ENCODE measurements around the gene SPA17.

The SPA17 gene

GRCh38 chr11:124676386-124676785 lies 2.7 kb downstream of the SPA17 start:
- no peak overlapping the region for H3K4me3 Mint-ChIP-seq
- peaks cover 10 to 16% of the 10 kb centered on the region in 2 donors for H3K4me1 Mint-ChIP-seq
- no peaks in the 10 kb centered on the region for H3K9me3 Mint-ChIP-seq
- H3K27me3 Mint-ChIP-seq: no peaks in the 10 kb centered on the region
- ATAC-seq (replicated peaks): no peak
- H3K36me3 Mint-ChIP-seq: no peaks in the 10 kb centered on the region
- no peak for DNase-seq
- no peak overlapping the region for H3K27ac Mint-ChIP-seq

- H3K9me3 Mint-ChIP-seq: peaks cover 4% of the 10 kb centered on the region in 2 donors
- H3K27ac Mint-ChIP-seq: no peak overlapping the region
- no peak for ATAC-seq (replicated peaks)
- no peak overlapping the region for H3K4me3 Mint-ChIP-seq
- DNase-seq: no peak
- no peaks in the 10 kb centered on the region for H3K27me3 Mint-ChIP-seq
- peaks cover 3 to 5% of the 10 kb centered on the region in 2 donors for H3K4me1 Mint-ChIP-seq
- peaks cover 2 to 7% of the 10 kb centered on the region in 2 donors for H3K36me3 Mint-ChIP-seq
These were observed 4.7 kb downstream of the SPA17 start for GRCh38 chr11:124678416-124678815.

DNA sequence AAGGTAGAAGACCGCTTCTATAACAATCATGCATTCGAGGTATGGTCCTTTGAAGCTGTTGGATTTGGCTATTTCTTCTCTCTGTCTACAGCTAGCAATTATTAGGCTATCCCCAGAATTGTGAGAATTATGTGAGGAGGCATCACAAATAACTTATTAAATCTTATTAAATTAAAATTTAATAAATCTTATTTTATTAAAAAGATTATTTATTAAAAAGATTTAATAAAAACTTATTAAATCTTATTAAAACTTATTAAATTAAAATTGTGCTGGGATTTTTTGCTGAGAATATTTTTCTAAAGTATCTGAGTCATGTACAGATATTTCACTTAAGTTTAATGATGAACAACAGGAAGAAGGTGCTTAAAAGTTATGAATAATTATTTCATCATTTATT lies 7.7 kb downstream of the SPA17 start:
- Mint-ChIP-seq H3K27ac (no peak overlapping the region), H3K9me3 (peaks cover 8 to 16% of the 10 kb centered on the region in 2 donors), H3K4me3 (no peak overlapping the region), H3K4me1 (no peaks in the 10 kb centered on the region), H3K36me3 (peaks cover 7 to 12% of the 10 kb centered on the region in 2 donors), H3K27me3 (no peaks in the 10 kb centered on the region)
- ATAC-seq (replicated peaks): no peak
- DNase-seq: no peak

GRCh38 chr11:124682443-124682842 lies 8.7 kb downstream of the SPA17 start:
- H3K27ac Mint-ChIP-seq: no peak overlapping the region
- no peaks in the 10 kb centered on the region for H3K4me1 Mint-ChIP-seq
- no peaks in the 10 kb centered on the region for H3K27me3 Mint-ChIP-seq
- H3K36me3 Mint-ChIP-seq: peaks cover 10 to 21% of the 10 kb centered on the region in 2 donors
- H3K4me3 Mint-ChIP-seq: no peak overlapping the region
- peaks cover 16 to 26% of the 10 kb centered on the region in 2 donors for H3K9me3 Mint-ChIP-seq
- DNase-seq (no peak), ATAC-seq (replicated peaks) (no peak)

DNA sequence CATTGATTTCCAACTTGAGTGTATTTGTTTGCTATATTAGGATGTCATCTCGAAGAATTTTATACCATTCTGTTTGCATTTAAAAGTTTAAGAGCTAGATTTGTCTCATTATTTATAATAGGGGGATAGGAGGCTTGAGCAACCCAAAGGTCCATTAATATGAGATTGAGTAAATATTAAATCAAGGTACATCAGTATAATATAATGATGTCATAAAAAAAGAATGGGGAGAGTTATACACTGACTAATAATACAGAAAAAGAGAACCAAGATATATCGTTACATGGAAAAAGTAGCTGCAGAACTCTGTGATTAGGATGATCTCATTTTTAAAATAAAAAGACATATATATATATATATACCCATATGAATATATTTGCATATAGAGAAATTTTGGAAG lies 19.4 kb downstream of the SPA17 start:
- H3K27me3 Mint-ChIP-seq: no peaks in the 10 kb centered on the region
- DNase-seq (no peak), ATAC-seq (replicated peaks) (no peak)
- no peak overlapping the region for H3K4me3 Mint-ChIP-seq
- no peak overlapping the region for H3K27ac Mint-ChIP-seq
- H3K4me1 Mint-ChIP-seq: no peaks in the 10 kb centered on the region
- no peaks in the 10 kb centered on the region for H3K36me3 Mint-ChIP-seq
- H3K9me3 Mint-ChIP-seq: no peaks in the 10 kb centered on the region

DNA sequence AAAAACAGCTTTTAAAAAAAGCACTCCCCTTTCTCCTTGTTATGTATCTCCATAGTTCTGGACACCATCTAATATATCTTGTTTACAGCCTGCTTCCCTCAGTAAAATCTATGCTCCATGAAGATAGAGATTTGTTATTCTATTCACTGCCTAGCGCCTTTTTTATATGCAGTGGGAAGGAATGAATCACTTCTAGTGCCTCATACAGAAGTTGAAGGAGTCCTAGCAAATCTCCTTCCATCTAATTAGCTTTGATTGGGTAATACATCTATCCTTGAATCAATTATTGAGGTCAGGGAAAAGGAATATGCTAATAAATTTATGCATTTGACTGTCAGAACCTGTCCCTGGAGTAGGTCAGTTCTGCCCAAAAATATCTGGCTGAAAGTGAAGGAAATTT lies 25.8 kb downstream of the SPA17 start:
- Mint-ChIP-seq H3K4me1 (no peaks in the 10 kb centered on the region), H3K27ac (no peak overlapping the region), H3K4me3 (no peak overlapping the region), H3K27me3 (peaks cover 0 to 7% of the 10 kb centered on the region in 2 donors), H3K36me3 (peaks cover 7 to 9% of the 10 kb centered on the region in 2 donors), H3K9me3 (peaks cover 7 to 10% of the 10 kb centered on the region in 2 donors)
- ATAC-seq (replicated peaks) (no peak), DNase-seq (no peak)

DNA sequence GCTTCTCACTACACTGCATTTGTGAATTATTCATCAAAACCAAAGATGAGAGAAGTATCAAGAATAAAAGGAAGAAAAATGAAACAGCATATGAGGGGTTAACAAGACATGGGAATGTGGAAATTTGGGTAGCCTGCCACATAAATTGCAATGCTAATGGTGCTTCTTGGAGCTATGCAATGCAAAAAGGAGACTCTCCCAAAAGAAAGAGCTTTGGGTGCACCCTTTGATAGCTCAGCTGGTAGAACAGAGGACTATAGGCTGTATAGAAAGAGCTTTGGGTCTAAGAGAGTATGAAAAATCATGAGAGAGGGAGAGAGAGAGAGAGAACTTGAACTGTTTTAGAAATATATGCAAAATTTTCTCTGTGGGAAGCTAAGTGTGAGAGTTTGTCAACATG lies 26.3 kb downstream of the SPA17 start:
- Mint-ChIP-seq H3K4me1 (no peaks in the 10 kb centered on the region), H3K27ac (no peak overlapping the region), H3K4me3 (no peak overlapping the region), H3K27me3 (peaks cover 0 to 7% of the 10 kb centered on the region in 2 donors), H3K9me3 (peaks cover 7 to 10% of the 10 kb centered on the region in 2 donors), H3K36me3 (peaks cover 7 to 9% of the 10 kb centered on the region in 2 donors)
- no peak for DNase-seq
- no peak for ATAC-seq (replicated peaks)

- Mint-ChIP-seq H3K4me3 (no peak overlapping the region), H3K9me3 (peaks cover 4 to 10% of the 10 kb centered on the region in 2 donors), H3K27me3 (peaks cover 0 to 4% of the 10 kb centered on the region in 2 donors), H3K27ac (no peak overlapping the region), H3K4me1 (no peaks in the 10 kb centered on the region), H3K36me3 (peaks cover 4 to 14% of the 10 kb centered on the region in 2 donors)
- no peak for DNase-seq
- ATAC-seq (replicated peaks): no peak
These were observed 34.1 kb downstream of the SPA17 start for GRCh38 chr11:124707829-124708228.

GRCh38 chr11:124712392-124712791 lies 38.7 kb downstream of the SPA17 start:
- Mint-ChIP-seq H3K9me3 (peaks cover 4 to 6% of the 10 kb centered on the region in 2 donors), H3K4me3 (no peak overlapping the region), H3K27me3 (peaks cover 18 to 24% of the 10 kb centered on the region in 2 donors), H3K27ac (no peak overlapping the region), H3K4me1 (peaks cover under 1% of the 10 kb centered on the region in 2 donors), H3K36me3 (peaks cover 4 to 9% of the 10 kb centered on the region in 2 donors)
- ATAC-seq (replicated peaks): no peak
- no peak for DNase-seq

DNA sequence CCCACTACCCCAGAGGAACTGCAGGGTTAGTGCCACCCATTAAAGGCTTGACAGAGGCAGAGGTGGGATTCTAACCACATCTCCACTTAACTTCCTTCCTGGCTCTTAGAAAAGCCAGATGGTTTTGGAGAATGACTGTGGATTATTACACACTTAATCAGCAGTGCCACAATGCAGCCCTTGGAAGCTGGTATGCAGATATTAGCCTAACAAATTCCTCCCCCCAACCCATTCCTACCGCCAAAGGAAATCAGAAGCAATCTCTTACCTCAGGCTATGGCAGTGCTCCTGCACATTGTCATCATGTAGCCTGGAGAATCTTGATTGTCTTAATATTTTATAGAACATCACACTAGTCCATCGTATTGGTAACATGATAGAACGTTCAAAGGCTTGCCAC lies 42.9 kb downstream of the SPA17 start:
- Mint-ChIP-seq H3K4me3 (no peak overlapping the region), H3K9me3 (peaks cover 0 to 1% of the 10 kb centered on the region in 2 donors), H3K27ac (no peak overlapping the region), H3K4me1 (peaks cover 13 to 24% of the 10 kb centered on the region in 2 donors), H3K36me3 (no peaks in the 10 kb centered on the region), H3K27me3 (peaks cover 45 to 58% of the 10 kb centered on the region in 2 donors)
- ATAC-seq (replicated peaks) (no peak), DNase-seq (no peak)

- peaks cover 21 to 31% of the 10 kb centered on the region in 2 donors for H3K4me1 Mint-ChIP-seq
- no peaks in the 10 kb centered on the region for H3K36me3 Mint-ChIP-seq
- peak overlapping the region; percentile 82 for H3K4me3 Mint-ChIP-seq
- H3K27ac Mint-ChIP-seq: no peak overlapping the region
- H3K9me3 Mint-ChIP-seq: no peaks in the 10 kb centered on the region
- ATAC-seq (replicated peaks) (no peak), DNase-seq (no peak)
- H3K27me3 Mint-ChIP-seq: peaks cover 52 to 63% of the 10 kb centered on the region in 2 donors
These were observed 43.7 kb downstream of the SPA17 start for GRCh38 chr11:124717421-124717785.

DNA sequence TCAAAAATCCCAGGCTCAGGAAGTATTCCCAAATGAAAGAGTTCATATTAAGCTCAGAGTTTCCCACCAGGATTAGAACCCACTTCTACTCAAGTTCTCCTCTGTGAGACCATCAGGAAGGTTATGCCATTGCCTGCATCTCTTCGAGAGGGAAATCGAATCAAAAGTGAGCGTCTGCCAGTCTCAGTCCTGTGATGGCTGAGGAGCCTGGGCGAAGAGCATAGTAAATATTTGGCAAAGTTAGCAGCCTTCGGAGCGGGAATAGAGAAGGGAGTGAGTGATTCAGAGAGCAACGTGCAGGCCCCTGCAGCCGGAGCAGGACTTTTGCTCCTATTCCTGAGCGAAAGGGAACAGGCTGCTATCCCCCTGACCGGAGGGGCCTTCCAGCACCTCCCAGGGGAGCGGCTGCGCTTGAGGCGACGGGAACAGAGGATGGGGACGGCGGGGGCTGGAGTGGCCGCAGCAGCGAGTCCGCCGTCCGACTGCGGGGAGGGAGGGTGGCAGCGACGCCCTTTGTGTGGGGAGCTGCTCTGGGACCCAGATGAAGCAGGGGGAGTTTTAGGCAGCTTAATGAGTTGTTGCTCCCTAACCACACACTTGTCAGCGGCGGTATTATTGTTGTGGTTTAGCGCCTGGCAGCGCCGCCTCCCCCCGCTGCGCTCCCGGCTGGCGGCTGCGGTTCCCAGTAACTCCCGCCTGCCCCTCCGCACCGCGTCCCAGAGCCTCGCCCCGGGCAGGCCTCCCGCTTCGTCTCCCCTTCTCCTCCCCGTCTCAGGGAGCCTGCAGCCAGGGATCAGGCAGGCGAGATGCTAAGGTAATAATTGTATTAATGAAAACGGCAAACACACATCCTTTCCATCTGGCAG lies 44.3 kb downstream of the SPA17 start:
- Mint-ChIP-seq H3K9me3 (no peaks in the 10 kb centered on the region), H3K36me3 (no peaks in the 10 kb centered on the region), H3K27me3 (peaks cover 52 to 69% of the 10 kb centered on the region in 2 donors), H3K4me3 (peak overlapping the region; percentile 82), H3K4me1 (peaks cover 27 to 37% of the 10 kb centered on the region in 2 donors), H3K27ac (peak overlapping the region; percentile 66)
- DNase-seq (peak; percentile 1), ATAC-seq (replicated peaks) (peak; percentile 64 to 71)

DNA sequence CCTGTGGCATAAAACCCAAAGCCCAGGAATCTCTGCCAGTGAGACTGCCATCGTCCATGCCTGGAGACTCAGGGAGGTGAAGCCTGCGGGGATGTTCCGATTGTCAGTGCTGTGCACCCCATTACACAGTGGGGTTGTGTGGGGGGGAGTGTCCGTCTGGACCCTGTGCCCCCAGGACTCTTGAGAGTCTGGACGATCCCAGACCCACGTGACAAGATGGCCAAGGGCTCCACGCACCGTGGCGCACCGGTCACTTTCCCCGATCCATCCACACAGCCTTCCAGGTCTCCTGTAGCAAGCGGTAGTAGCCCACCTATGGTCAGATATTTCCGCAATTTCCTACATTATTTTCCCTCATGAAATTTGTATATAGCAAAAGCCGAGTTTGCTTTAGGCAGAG lies 45.1 kb downstream of the SPA17 start:
- Mint-ChIP-seq H3K27ac (no peak overlapping the region), H3K36me3 (no peaks in the 10 kb centered on the region), H3K9me3 (no peaks in the 10 kb centered on the region), H3K27me3 (peaks cover 52 to 70% of the 10 kb centered on the region in 2 donors), H3K4me3 (no peak overlapping the region), H3K4me1 (peaks cover 30 to 45% of the 10 kb centered on the region in 2 donors)
- ATAC-seq (replicated peaks) (no peak), DNase-seq (no peak)

GRCh38 chr11:124719534-124719933 lies 45.8 kb downstream of the SPA17 start:
- no peaks in the 10 kb centered on the region for H3K36me3 Mint-ChIP-seq
- no peak overlapping the region for H3K4me3 Mint-ChIP-seq
- ATAC-seq (replicated peaks) (no peak), DNase-seq (no peak)
- no peaks in the 10 kb centered on the region for H3K9me3 Mint-ChIP-seq
- H3K27ac Mint-ChIP-seq: no peak overlapping the region
- peaks cover 48 to 70% of the 10 kb centered on the region in 2 donors for H3K27me3 Mint-ChIP-seq
- peaks cover 35 to 52% of the 10 kb centered on the region in 2 donors for H3K4me1 Mint-ChIP-seq

DNA sequence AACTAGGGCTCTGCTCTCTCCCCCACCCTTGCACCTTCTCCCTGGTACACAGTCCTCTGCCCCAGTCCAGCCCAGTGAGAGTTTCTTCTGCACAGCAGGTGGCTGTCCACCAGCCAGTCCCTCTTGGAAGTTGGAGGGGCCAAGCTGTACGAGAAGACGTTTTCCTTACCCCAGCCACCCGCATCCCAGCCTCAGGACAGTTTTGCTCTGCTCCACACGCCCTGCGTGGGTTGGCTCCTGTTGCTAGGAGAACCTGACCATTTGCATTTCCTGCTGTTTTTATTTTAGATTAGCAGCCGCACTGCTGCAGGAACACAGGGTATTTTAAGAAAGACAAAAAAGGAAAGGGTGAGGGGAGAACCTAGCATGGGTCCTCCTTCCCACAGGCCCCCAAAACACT lies 48.5 kb downstream of the SPA17 start:
- Mint-ChIP-seq H3K36me3 (no peaks in the 10 kb centered on the region), H3K27me3 (peaks cover 39 to 49% of the 10 kb centered on the region in 2 donors), H3K4me3 (no peak overlapping the region), H3K4me1 (peaks cover 51 to 69% of the 10 kb centered on the region in 2 donors), H3K9me3 (no peaks in the 10 kb centered on the region), H3K27ac (no peak overlapping the region)
- DNase-seq (no peak), ATAC-seq (replicated peaks) (no peak)
